ENCODE data around the gene CLN6.

DNA sequence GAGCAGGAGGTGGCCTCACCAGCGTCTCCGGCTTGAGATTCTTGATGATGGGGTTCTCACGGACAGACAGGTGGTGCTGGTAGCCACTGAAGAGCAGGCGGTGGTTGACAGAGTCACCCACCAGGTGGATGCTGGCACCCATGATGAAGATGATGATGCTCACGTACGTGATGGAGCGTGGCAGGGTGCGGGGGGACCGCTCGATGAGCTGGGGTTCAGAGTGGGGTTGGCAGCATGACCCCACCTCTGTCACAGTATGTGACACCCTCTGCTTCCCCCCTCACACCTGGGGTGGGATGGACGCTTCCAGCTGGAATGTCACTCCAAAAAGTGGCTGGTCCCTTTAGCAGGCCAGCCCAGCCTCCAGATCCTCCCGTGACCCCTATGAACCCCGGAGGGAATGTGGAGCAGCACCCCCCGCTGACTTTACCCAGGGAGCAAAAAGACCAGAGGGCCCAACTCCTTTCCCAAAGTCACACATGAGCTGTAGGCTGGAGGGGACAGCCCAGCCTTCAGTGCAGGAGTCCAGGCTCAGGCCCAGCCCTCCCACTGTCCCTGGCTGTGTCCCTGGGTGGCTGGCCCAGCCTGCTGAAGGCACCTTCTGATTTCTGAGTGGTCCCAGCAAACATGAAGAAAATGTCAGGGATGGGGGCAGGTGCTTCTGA, 17.7 kb downstream of the CLN6 start:
- TF ChIP-seq, protein P1, sequence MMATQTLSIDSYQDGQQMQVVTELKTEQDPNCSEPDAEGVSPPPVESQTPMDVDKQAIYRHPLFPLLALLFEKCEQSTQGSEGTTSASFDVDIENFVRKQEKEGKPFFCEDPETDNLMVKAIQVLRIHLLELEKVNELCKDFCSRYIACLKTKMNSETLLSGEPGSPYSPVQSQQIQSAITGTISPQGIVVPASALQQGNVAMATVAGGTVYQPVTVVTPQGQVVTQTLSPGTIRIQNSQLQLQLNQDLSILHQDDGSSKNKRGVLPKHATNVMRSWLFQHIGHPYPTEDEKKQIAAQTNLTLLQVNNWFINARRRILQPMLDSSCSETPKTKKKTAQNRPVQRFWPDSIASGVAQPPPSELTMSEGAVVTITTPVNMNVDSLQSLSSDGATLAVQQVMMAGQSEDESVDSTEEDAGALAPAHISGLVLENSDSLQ (IDR thresholded peaks at IDR 0.05): no peak
- TF ChIP-seq ZNF75A (CRISPR knock-in tag; IDR thresholded peaks at IDR 0.05) (no peak), ZNF274 (IDR thresholded peaks at IDR 0.05; ENCODE audit: borderline replicate concordance, low read depth, low read length) (no peak), TBP (optimal IDR thresholded peaks at IDR 0.05; ENCODE audit: low read depth, low read length) (no peak), TEAD4 (IDR thresholded peaks at IDR 0.05; ENCODE audit: low read length) (no peak), TEAD4 (CRISPR knock-in tag; IDR thresholded peaks at IDR 0.05; ENCODE audit: borderline replicate concordance) (no peak), NFIC (IDR thresholded peaks at IDR 0.05) (no peak), MAZ (CRISPR knock-in tag; conservative IDR thresholded peaks at IDR 0.05 in 1 of 2, IDR thresholded peaks at IDR 0.05 in 1 of 2) (no peak), RAD21 (CRISPR knock-in tag; conservative IDR thresholded peaks at IDR 0.05 in 1 of 2, IDR thresholded peaks at IDR 0.05 in 1 of 2) (no peak), POLR2A (conservative IDR thresholded peaks at IDR 0.05) (no peak)
- TF ChIP-seq, protein P2, sequence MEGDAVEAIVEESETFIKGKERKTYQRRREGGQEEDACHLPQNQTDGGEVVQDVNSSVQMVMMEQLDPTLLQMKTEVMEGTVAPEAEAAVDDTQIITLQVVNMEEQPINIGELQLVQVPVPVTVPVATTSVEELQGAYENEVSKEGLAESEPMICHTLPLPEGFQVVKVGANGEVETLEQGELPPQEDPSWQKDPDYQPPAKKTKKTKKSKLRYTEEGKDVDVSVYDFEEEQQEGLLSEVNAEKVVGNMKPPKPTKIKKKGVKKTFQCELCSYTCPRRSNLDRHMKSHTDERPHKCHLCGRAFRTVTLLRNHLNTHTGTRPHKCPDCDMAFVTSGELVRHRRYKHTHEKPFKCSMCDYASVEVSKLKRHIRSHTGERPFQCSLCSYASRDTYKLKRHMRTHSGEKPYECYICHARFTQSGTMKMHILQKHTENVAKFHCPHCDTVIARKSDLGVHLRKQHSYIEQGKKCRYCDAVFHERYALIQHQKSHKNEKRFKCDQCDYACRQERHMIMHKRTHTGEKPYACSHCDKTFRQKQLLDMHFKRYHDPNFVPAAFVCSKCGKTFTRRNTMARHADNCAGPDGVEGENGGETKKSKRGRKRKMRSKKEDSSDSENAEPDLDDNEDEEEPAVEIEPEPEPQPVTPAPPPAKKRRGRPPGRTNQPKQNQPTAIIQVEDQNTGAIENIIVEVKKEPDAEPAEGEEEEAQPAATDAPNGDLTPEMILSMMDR (IDR thresholded peaks at IDR 0.05 in 2 of 3, conservative IDR thresholded peaks at IDR 0.05 in 1 of 3; ENCODE audit: insufficient read depth in 2 of 3, low read depth in 1 of 3, low read length in 3 of 3): no peak
- TF ChIP-seq, protein P3, sequence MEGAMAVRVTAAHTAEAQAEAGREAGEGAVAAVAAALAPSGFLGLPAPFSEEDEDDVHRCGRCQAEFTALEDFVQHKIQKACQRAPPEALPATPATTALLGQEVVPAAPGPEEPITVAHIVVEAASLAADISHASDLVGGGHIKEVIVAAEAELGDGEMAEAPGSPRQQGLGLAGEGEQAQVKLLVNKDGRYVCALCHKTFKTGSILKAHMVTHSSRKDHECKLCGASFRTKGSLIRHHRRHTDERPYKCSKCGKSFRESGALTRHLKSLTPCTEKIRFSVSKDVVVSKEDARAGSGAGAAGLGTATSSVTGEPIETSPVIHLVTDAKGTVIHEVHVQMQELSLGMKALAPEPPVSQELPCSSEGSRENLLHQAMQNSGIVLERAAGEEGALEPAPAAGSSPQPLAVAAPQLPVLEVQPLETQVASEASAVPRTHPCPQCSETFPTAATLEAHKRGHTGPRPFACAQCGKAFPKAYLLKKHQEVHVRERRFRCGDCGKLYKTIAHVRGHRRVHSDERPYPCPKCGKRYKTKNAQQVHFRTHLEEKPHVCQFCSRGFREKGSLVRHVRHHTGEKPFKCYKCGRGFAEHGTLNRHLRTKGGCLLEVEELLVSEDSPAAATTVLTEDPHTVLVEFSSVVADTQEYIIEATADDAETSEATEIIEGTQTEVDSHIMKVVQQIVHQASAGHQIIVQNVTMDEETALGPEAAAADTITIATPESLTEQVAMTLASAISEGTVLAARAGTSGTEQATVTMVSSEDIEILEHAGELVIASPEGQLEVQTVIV (CRISPR knock-in tag; IDR thresholded peaks at IDR 0.05; ENCODE audit: borderline replicate concordance): no peak
- TF ChIP-seq, protein P4, sequence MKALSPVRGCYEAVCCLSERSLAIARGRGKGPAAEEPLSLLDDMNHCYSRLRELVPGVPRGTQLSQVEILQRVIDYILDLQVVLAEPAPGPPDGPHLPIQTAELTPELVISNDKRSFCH (CRISPR knock-in tag; IDR thresholded peaks at IDR 0.05): no peak
- TF ChIP-seq, protein P4 (tag; IDR thresholded peaks at IDR 0.05): no peak
- TF ChIP-seq, protein P5, sequence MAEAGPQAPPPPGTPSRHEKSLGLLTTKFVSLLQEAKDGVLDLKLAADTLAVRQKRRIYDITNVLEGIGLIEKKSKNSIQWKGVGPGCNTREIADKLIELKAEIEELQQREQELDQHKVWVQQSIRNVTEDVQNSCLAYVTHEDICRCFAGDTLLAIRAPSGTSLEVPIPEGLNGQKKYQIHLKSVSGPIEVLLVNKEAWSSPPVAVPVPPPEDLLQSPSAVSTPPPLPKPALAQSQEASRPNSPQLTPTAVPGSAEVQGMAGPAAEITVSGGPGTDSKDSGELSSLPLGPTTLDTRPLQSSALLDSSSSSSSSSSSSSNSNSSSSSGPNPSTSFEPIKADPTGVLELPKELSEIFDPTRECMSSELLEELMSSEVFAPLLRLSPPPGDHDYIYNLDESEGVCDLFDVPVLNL (CRISPR knock-in tag; IDR thresholded peaks at IDR 0.05; ENCODE audit: low read depth): no peak
